Endothelial cell (in vitro differentiated cells): ENCODE measurements around the gene IFI44L. TPM values are rescaled to one million over a fixed set of nuclear protein-coding genes. Genes with fewer than 3 reads are reported as not detected.

Experiments
- DNase-seq: peaks from one replicate; pipeline ENCODE4 v3.0.0; 2021; ENCODE audit warnings: low spot score
- H3K27ac Mint-ChIP-seq: one replicate; pipeline ENCODE4 v1.8.0; 2021; ENCODE audit warnings: mixed read lengths, inconsistent platforms; ENCODE audit not compliant: unreplicated experiment
- H3K27me3 Mint-ChIP-seq: one replicate; pipeline ENCODE4 v1.8.0; 2021; ENCODE audit warnings: mild to moderate bottlenecking, moderate library complexity, mixed read lengths, inconsistent platforms; ENCODE audit not compliant: unreplicated experiment
- H3K36me3 Mint-ChIP-seq: one replicate; pipeline ENCODE4 v1.8.0; 2021; ENCODE audit warnings: mild to moderate bottlenecking, low read depth, mixed read lengths, inconsistent platforms; ENCODE audit not compliant: unreplicated experiment
- H3K4me1 Mint-ChIP-seq: one replicate; pipeline ENCODE4 v1.8.0; 2021; ENCODE audit warnings: mild to moderate bottlenecking, mixed read lengths, inconsistent platforms; ENCODE audit not compliant: unreplicated experiment
- H3K4me3 Mint-ChIP-seq: one replicate; pipeline ENCODE4 v1.8.0; 2021; ENCODE audit warnings: mild to moderate bottlenecking, mixed read lengths, inconsistent platforms; ENCODE audit not compliant: unreplicated experiment
- H3K9me3 Mint-ChIP-seq: one replicate; pipeline ENCODE4 v1.8.0; 2021; ENCODE audit warnings: mixed read lengths, inconsistent platforms; ENCODE audit not compliant: unreplicated experiment
- CTCF ChIP-seq: fragments of 200-600 bp; sonication (generic); IDR thresholded peaks from one replicate; pipeline ENCODE4 v1.5.0; 2021; ENCODE audit warnings: antibody characterized with exemption; ENCODE audit not compliant: unreplicated experiment
- total RNA-seq: library from RNA; stranded (reverse); fragmentation: NEBNext Ultra II Directional; extraction: Animal tissue kit (Norgen Biotek cat#: 25700); gene quantifications from one replicate; pipeline ENCODE4 v1.2.1, GENCODE V29; 2021; ENCODE audit not compliant: unreplicated experiment

The IFI44L gene
- total RNA-seq, 1 donor from 2014 or later: 0.59 TPM

GRCh38 chr1:78619446-78619802 is 824 bp upstream of the IFI44L start:
- no peak for DNase-seq
- Mint-ChIP-seq H3K27me3 (no peaks in the 10 kb centered on the region), H3K4me1 (no peaks in the 10 kb centered on the region), H3K9me3 (no peaks in the 10 kb centered on the region), H3K4me3 (no peak overlapping the region), H3K27ac (no peak overlapping the region), H3K36me3 (no peaks in the 10 kb centered on the region)
- TF ChIP-seq CTCF: no peak

- DNase-seq: no peak
- no peak overlapping the region for H3K27ac Mint-ChIP-seq
- no peaks in the 10 kb centered on the region for H3K9me3 Mint-ChIP-seq
- no peaks in the 10 kb centered on the region for H3K4me1 Mint-ChIP-seq
- H3K36me3 Mint-ChIP-seq: no peaks in the 10 kb centered on the region
- no peak overlapping the region for H3K4me3 Mint-ChIP-seq
- TF ChIP-seq CTCF: no peak
- no peaks in the 10 kb centered on the region for H3K27me3 Mint-ChIP-seq
Measured at GRCh38 chr1:78620666-78621065, 418 bp downstream of the IFI44L start.

DNA sequence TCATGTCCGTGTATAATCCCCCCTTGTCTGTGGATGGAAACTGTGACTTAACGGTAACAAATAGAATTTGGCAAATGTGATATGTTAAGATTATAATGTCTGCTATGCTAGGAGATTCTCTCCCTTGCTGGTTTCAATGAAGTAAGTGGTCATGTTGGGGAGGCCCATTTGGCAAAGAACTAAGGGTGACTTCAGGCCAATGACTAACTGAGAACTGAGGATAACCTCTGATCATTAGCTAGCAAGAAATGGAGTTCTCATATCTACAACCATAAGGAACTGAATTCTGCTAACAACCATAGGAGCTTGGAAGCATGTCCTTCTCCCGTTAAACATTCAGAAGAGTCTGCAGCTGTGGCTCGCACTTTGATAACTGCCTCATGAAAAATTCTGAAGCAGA is 2.3 kb downstream of the IFI44L start:
- H3K4me3 Mint-ChIP-seq: no peak overlapping the region

DNA sequence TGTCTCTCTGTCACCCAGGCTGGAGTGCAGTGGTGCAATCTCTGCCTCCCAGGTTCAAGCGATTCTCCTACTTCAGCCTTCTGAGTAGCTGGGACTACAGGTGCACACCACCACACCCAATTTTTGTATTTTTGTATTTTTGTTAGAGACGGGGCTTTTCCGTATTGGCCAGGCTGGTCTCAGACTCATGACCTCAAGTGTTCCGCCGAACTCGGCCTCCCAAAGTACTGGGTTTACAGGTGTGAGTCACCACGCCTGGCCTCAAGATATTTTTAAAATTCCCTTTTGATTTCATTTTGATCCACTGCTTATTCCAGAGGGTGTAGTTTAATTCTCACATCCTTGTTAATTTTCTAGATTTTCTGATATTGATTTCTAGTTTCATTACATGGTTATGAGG is 3.8 kb downstream of the IFI44L start:
- TF ChIP-seq CTCF: no peak
- Mint-ChIP-seq H3K4me1 (no peaks in the 10 kb centered on the region), H3K27ac (no peak overlapping the region), H3K9me3 (no peaks in the 10 kb centered on the region), H3K36me3 (no peaks in the 10 kb centered on the region), H3K4me3 (no peak overlapping the region), H3K27me3 (no peaks in the 10 kb centered on the region)
- no peak for DNase-seq

More for the DNA sequence above, 2.3 kb downstream of the IFI44L start:
- TF ChIP-seq CTCF: no peak
- Mint-ChIP-seq H3K36me3 (no peaks in the 10 kb centered on the region), H3K27ac (no peak overlapping the region), H3K4me1 (no peaks in the 10 kb centered on the region), H3K27me3 (no peaks in the 10 kb centered on the region), H3K9me3 (no peaks in the 10 kb centered on the region)
- no peak for DNase-seq

DNA sequence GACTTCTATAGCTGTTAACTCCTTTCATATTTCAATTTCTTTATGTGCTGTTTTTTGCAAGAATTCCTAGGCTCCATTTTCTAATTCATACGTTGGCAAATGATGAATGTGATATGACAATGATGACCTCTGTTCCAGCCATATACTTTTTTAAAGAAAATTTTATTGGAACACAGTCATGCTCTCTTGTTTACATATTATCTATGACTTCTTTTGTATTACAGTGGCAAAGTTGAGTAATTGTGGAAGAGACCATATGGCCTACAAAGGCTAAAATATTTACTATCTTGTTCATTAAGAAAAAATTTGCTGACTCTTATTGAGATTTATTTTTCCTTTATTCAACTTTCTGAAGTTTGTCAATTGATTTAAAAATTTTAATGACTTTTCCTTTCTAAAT is 7.1 kb downstream of the IFI44L start:
- H3K4me3 Mint-ChIP-seq: no peak overlapping the region
- H3K9me3 Mint-ChIP-seq: no peaks in the 10 kb centered on the region
- H3K27me3 Mint-ChIP-seq: no peaks in the 10 kb centered on the region
- H3K4me1 Mint-ChIP-seq: no peaks in the 10 kb centered on the region
- no peak overlapping the region for H3K27ac Mint-ChIP-seq
- no peaks in the 10 kb centered on the region for H3K36me3 Mint-ChIP-seq
- DNase-seq: no peak
- no peak for TF ChIP-seq CTCF
